ENCODE data around the gene FAM118A. TPM values are rescaled to one million over a fixed set of nuclear protein-coding genes. Genes with fewer than 3 reads are reported as not detected.
"Not testable (repeated sequence)": the region's sequence is repeated elsewhere in the genome, so short reads cannot be mapped to it uniquely, and the experiment has no call there.

The FAM118A gene
- polyA plus RNA-seq, 4 donors = 13.4 to 51.3 (median 28.3) TPM

GRCh38 chr22:45308391-45308956 is 1.3 kb upstream of the FAM118A start:
- DNase-seq (ENCODE audit: low read depth in 4 of 4, low spot score in 2 of 4) = no peak

GRCh38 chr22:45308957-45309421 is 745 bp upstream of the FAM118A start:
- DNase-seq (ENCODE audit: low read depth in 4 of 4, low spot score in 2 of 4) = no peak

- no peak for DNase-seq (ENCODE audit: low read depth in 4 of 4, low spot score in 2 of 4)
Observed at GRCh38 chr22:45310331-45310976, 720 bp downstream of the FAM118A start.

- no peak for DNase-seq (ENCODE audit: low read depth in 4 of 4, low spot score in 2 of 4)
Observed at GRCh38 chr22:45310977-45311531, 1.3 kb downstream of the FAM118A start.

- no peak for DNase-seq (ENCODE audit: low read depth in 4 of 4, low spot score in 2 of 4)
Observed at GRCh38 chr22:45312415-45312814, 2.7 kb downstream of the FAM118A start.

- no peak for DNase-seq (ENCODE audit: low read depth in 4 of 4, low spot score in 2 of 4)
Observed at GRCh38 chr22:45312856-45313255, 3.1 kb downstream of the FAM118A start.

GRCh38 chr22:45314054-45314721 is 4.5 kb downstream of the FAM118A start:
- no peak for DNase-seq (ENCODE audit: low read depth in 4 of 4, low spot score in 2 of 4)

GRCh38 chr22:45314786-45315185 is 5.1 kb downstream of the FAM118A start:
- no peak for DNase-seq (ENCODE audit: low read depth in 4 of 4, low spot score in 2 of 4)

GRCh38 chr22:45316796-45317526 is 7.2 kb downstream of the FAM118A start:
- DNase-seq (ENCODE audit: low read depth in 4 of 4, low spot score in 2 of 4) = no peak

GRCh38 chr22:45317551-45318167 is 7.9 kb downstream of the FAM118A start:
- DNase-seq (ENCODE audit: low read depth in 4 of 4, low spot score in 2 of 4) = no peak

GRCh38 chr22:45318168-45318557 is 8.4 kb downstream of the FAM118A start:
- DNase-seq (ENCODE audit: low read depth in 4 of 4, low spot score in 2 of 4) = peak in 2 of 4 donors; percentile 59 to 70

GRCh38 chr22:45318558-45319323 is 9.0 kb downstream of the FAM118A start:
- DNase-seq (ENCODE audit: low read depth in 4 of 4, low spot score in 2 of 4) = no peak

GRCh38 chr22:45319324-45319685 is 9.6 kb downstream of the FAM118A start:
- DNase-seq (ENCODE audit: low read depth in 4 of 4, low spot score in 2 of 4) = no peak

GRCh38 chr22:45320357-45320976 is 10.7 kb downstream of the FAM118A start:
- no peak for DNase-seq (ENCODE audit: low read depth in 4 of 4, low spot score in 2 of 4)

GRCh38 chr22:45321827-45322226 is 12.1 kb downstream of the FAM118A start:
- DNase-seq (ENCODE audit: low read depth in 4 of 4, low spot score in 2 of 4) = no peak

- DNase-seq (ENCODE audit: low read depth in 4 of 4, low spot score in 2 of 4) = no peak
Observed at GRCh38 chr22:45322873-45323525, 13.3 kb downstream of the FAM118A start.

GRCh38 chr22:45323695-45324094 is 14.0 kb downstream of the FAM118A start:
- no peak for DNase-seq (ENCODE audit: low read depth in 4 of 4, low spot score in 2 of 4)

- no peak for DNase-seq (ENCODE audit: low read depth in 4 of 4, low spot score in 2 of 4)
Observed at GRCh38 chr22:45324311-45324711, 14.6 kb downstream of the FAM118A start.

- DNase-seq (ENCODE audit: low read depth in 4 of 4, low spot score in 2 of 4) = not testable (repeated sequence)
Observed at GRCh38 chr22:45328261-45328660, 18.5 kb downstream of the FAM118A start.
